Gastroesophageal sphincter (tissue), 4 donors: ENCODE measurements around the gene STXBP6. TPM values are rescaled to one million over a fixed set of nuclear protein-coding genes. Genes with fewer than 3 reads are reported as not detected.
A peak's percentile ranks its signal among the peaks of the same experiment; 100 is the strongest.

Experiments used
- ATAC-seq: fragments of 150-250 bp; one replicate; pipeline ENCODE4 v1.9.1; 2016; ENCODE audit warnings: mild to moderate bottlenecking, moderate library complexity
- H3K27ac ChIP-seq, 4 donors: fragments of 200-600 bp; sonication (generic) in 3 of 4; 1 replicate in 3 of 4; 2 replicates in 1 of 4; pipeline ENCODE4 v1.5.1; 2016 to 2019
- H3K27me3 ChIP-seq: fragments of 200-600 bp; sonication (generic); one replicate; pipeline ENCODE4 v1.5.1; 2019
- H3K36me3 ChIP-seq, 2 donors: fragments of 200-600 bp; sonication (generic); one replicate each; pipeline ENCODE4 v1.5.1; 2019; ENCODE audit warnings: control low read depth in 1 of 2
- H3K4me1 ChIP-seq, 3 donors: fragments of 200-600 bp; sonication (generic); 1 replicate in 2 of 3; 2 replicates in 1 of 3; pipeline ENCODE4 v1.5.1; 2016 to 2019; ENCODE audit warnings: control low read depth in 2 of 3
- H3K4me3 ChIP-seq, 2 donors: fragments of 200-600 bp; sonication (generic); one replicate each; pipeline ENCODE4 v1.5.1; 2019; ENCODE audit warnings: mild to moderate bottlenecking in 1 of 2, moderate library complexity in 1 of 2
- H3K9me3 ChIP-seq, 3 donors: fragments of 200-600 bp; sonication (generic); one replicate each; pipeline ENCODE4 v1.5.1; 2017 to 2019; ENCODE audit warnings: control low read depth in 2 of 3
- EP300 ChIP-seq: sonication (generic); formaldehyde crosslinking; IDR thresholded peaks from one replicate; pipeline ENCODE4 v1.6.1; 2017; ENCODE audit warnings: antibody characterized with exemption, mild to moderate bottlenecking
- POLR2A ChIP-seq, 2 donors: fragments of 450-650 bp; IDR thresholded peaks; one replicate each; pipeline ENCODE4 v1.6.1; 2017; ENCODE audit warnings: antibody characterized with exemption in 2 of 2, mild to moderate bottlenecking in 2 of 2, moderate library complexity in 1 of 2
- POLR2AphosphoS5 ChIP-seq: sonication (generic); formaldehyde crosslinking; IDR thresholded peaks from one replicate; pipeline ENCODE4 v1.6.1; 2017; ENCODE audit warnings: antibody characterized with exemption
- WGBS, 2 donors: methylation state at CpG; one replicate each; pipeline ENCODE4 v1.1.5; 2018; ENCODE audit warnings: low coverage in 1 of 2; 5-methylcytosine and 5-hydroxymethylcytosine counted together
- total RNA-seq, 4 donors: library from RNA; depleted of rRNA; stranded (reverse); fragments of >200 nt; gene quantifications; one replicate each; pipeline ENCODE4 v1.1.0, GENCODE V29; 2016
- TF ChIP-seq, protein P1 (sequence below), 4 experiments: fragments of 200-600 bp in 2 of 4; fragments of 450-650 bp in 2 of 4; sonication (generic) in 1 of 4; IDR thresholded peaks; one replicate each; pipeline ENCODE4 v1.5.1; 2017 to 2019; ENCODE audit warnings: antibody characterized with exemption in 4 of 4, mild to moderate bottlenecking in 2 of 4, moderate library complexity in 2 of 4

Gene STXBP6
- total RNA-seq, 4 donors from 2014 or later, result 29.3 to 55.7 (median 44.0) TPM

DNA sequence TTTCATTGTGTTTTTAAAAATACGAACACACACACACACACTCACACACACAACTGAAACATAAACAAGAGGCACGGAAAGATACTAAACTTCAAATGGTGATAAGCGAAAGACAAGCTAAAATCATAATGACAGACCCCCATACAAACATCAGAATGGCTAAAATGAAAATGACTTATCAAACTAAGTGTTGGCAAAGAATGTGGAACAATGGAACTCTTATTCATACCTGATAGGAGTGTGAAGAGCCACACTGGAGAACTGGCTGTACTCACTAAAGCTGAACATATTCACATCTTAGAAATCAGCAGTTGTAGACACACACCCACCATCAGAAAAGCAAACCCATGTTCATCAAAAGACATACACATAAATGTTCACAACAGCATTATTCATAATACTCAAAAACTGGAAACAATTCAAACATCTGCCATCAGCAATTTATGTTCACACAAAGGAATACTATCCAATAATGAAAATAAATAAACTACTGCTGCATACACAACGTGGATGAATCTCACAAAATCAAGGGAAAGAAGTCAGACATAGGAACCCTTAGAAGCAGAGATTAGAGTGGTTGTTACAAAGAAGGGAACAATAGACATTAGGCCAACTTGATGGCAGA, 11.8 kb downstream of the STXBP6 start:
- H3K4me3 ChIP-seq, result no peak overlapping the region
- H3K4me1 ChIP-seq, result peaks cover 5 to 35% (median 12%) of the 10 kb centered on the region in 3 donors
- TF ChIP-seq EP300 (no peak), POLR2A (IDR thresholded peaks at IDR 0.05) (no peak), POLR2AphosphoS5 (no peak)
- TF ChIP-seq, protein P1, sequence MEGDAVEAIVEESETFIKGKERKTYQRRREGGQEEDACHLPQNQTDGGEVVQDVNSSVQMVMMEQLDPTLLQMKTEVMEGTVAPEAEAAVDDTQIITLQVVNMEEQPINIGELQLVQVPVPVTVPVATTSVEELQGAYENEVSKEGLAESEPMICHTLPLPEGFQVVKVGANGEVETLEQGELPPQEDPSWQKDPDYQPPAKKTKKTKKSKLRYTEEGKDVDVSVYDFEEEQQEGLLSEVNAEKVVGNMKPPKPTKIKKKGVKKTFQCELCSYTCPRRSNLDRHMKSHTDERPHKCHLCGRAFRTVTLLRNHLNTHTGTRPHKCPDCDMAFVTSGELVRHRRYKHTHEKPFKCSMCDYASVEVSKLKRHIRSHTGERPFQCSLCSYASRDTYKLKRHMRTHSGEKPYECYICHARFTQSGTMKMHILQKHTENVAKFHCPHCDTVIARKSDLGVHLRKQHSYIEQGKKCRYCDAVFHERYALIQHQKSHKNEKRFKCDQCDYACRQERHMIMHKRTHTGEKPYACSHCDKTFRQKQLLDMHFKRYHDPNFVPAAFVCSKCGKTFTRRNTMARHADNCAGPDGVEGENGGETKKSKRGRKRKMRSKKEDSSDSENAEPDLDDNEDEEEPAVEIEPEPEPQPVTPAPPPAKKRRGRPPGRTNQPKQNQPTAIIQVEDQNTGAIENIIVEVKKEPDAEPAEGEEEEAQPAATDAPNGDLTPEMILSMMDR (IDR thresholded peaks at IDR 0.05), result no peak
- H3K27me3 ChIP-seq, result no peaks in the 10 kb centered on the region
- H3K36me3 ChIP-seq, result no peaks in the 10 kb centered on the region
- 73 to 88% methylated on average over 2 to 4 of the region's 4 CpGs for WGBS, 2 donors
- no peaks in the 10 kb centered on the region for H3K9me3 ChIP-seq
- H3K27ac ChIP-seq, result no peak overlapping the region
- no peak for ATAC-seq

DNA sequence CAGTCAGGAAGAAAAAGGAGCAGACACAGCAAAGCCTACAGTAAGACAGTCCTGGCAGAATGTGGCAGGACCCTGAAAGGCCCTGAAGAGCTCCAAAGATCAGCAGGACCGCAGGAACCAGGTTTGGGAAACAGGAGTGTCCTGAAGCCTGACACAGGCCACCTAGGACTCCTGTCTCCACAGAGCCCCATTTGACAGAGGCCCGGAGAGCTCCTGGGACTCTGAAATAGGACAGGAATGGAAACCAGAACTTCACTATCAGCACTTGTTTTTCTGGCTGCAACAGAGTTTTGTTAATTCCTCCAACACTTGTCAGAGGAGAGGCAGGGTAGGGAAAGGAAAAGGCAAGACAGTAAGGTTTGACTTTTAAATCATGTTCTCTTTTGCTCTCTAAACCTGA, 12.9 kb downstream of the STXBP6 start:
- H3K27me3 ChIP-seq, result no peaks in the 10 kb centered on the region
- H3K36me3 ChIP-seq, result no peaks in the 10 kb centered on the region
- H3K27ac ChIP-seq, result peak overlapping the region in 3 of 4 donors; percentile 30 to 40 (median 37)
- WGBS, 2 donors, result 17 to 67% methylated on average over 1 to 2 of the region's 2 CpGs
- TF ChIP-seq POLR2AphosphoS5 (no peak), EP300 (no peak), POLR2A (IDR thresholded peaks at IDR 0.05) (no peak)
- TF ChIP-seq, protein P1 (IDR thresholded peaks at IDR 0.05), result no peak
- no peak for ATAC-seq
- H3K4me3 ChIP-seq, result no peak overlapping the region
- no peaks in the 10 kb centered on the region for H3K9me3 ChIP-seq
- peaks cover 5 to 24% (median 6%) of the 10 kb centered on the region in 3 donors for H3K4me1 ChIP-seq

DNA sequence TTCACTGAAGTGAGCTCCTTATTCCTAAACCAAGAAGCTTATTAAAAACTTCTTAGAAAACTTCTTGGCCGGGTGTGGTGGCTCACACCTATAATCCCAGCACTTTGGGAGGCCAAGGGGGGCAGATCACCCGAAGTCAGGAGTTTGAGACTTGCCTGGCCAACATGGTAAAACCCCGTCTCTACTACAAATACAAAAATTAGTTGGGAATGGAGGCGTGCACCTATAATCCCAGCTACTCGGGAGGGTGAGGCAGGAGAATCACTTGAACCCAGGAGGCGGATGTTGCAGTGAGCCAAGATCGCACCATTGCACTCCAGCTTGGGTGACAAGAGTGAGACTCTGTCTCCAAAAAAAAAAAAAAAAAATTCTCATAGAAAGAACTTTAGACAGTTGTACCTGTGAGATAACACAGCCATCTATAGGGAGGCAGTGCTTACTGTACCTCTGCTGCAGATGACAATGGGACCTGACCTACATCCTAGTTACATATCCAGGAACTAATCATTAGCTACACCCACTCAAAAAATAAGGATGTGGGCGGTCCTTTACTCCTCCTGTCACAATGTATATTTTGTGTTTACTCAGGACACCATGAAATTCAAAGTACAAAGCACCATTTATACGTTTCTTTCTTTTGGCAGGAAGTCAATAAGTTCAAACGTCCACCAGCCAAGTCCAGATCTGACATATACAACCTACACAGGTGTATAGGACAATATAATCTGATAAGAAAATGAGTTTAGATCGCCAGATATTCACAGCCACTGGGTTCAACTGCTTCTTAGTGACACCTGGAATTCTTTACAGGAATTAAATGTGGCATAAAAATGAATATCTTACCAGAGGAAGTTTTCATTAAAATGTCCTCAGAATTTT, 14.9 kb downstream of the STXBP6 start:
- no peaks in the 10 kb centered on the region for H3K27me3 ChIP-seq
- no peak for ATAC-seq
- 73 to 75% methylated on average over 5 to 7 of the region's 11 CpGs for WGBS, 2 donors
- H3K4me3 ChIP-seq, result no peak overlapping the region
- TF ChIP-seq POLR2AphosphoS5 (no peak), POLR2A (IDR thresholded peaks at IDR 0.05) (no peak), EP300 (no peak)
- TF ChIP-seq, protein P1 (IDR thresholded peaks at IDR 0.05), result no peak
- no peaks in the 10 kb centered on the region for H3K36me3 ChIP-seq
- peaks cover 5 to 18% (median 6%) of the 10 kb centered on the region in 3 donors for H3K4me1 ChIP-seq
- H3K9me3 ChIP-seq, result no peaks in the 10 kb centered on the region
- H3K27ac ChIP-seq, result no peak overlapping the region

DNA sequence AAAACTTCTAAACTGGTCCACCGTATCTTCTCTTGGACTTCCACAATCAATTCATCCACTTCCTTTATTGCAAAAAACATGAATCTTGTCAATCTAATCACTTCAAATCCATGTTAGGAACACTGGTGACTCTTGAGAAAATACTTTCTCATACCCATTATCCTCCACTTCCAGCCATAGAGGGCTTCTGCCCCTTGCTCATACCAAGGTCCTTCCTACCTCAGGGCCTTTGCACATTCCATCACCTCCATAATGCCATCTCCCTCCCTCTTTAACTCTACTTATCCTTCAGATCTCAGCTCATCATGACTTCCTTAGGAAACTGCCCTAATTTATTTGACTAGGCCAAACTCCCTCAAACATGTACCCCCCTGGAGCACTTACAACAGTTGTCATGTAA, 16.6 kb downstream of the STXBP6 start:
- no peaks in the 10 kb centered on the region for H3K36me3 ChIP-seq
- 91 to 95% methylated on average over 1 of the region's 1 CpG for WGBS, 2 donors
- no peaks in the 10 kb centered on the region for H3K9me3 ChIP-seq
- peaks cover 5 to 11% (median 6%) of the 10 kb centered on the region in 3 donors for H3K4me1 ChIP-seq
- TF ChIP-seq EP300 (no peak), POLR2A (IDR thresholded peaks at IDR 0.05) (no peak), POLR2AphosphoS5 (no peak)
- TF ChIP-seq, protein P1 (IDR thresholded peaks at IDR 0.05), result no peak
- H3K27ac ChIP-seq, result no peak overlapping the region
- H3K4me3 ChIP-seq, result no peak overlapping the region
- no peaks in the 10 kb centered on the region for H3K27me3 ChIP-seq
- no peak for ATAC-seq
